Panc1 (cell line): ENCODE measurements around the gene HOXD9. TPM values are rescaled to one million over a fixed set of nuclear protein-coding genes. Genes with fewer than 3 reads are reported as not detected.

Source experiments
- ATAC-seq: fragments of 200-7000 bp; cut with Tn5 transposase; 2 replicates; pipeline ENCODE4 v1.9.1; 2020; ENCODE audit warnings: mild to moderate bottlenecking, moderate library complexity
- BruUV-seq: library from RNA; stranded (reverse); fragments of 400-500 nt; replicated peaks from 2 replicates; lab custom pipeline; 2021; lab: Mats Ljungman, UMichigan
- CTCF ChIA-PET: fragments of 300-600 bp; sonication (Branson Sonifier 250); formaldehyde crosslinking; loops from one replicate; lab custom pipeline; 2022; ENCODE audit warnings: antibody characterized with exemption; lab: Charles Lee
- POLR2A ChIA-PET: fragments of 300-600 bp; sonication (Branson Sonifier 250); formaldehyde crosslinking; loops from one replicate; lab custom pipeline; 2022; ENCODE audit warnings: antibody characterized with exemption; lab: Charles Lee
- DNase-seq: peaks from one replicate; pipeline ENCODE4 v3.0.0-alpha.2; 2010; ENCODE audit warnings: low read depth, low spot score
- H3K27ac ChIP-seq: 2 replicates; pipeline ENCODE4 v1.5.1; 2011; ENCODE audit warnings: mild to moderate bottlenecking, low read length, inconsistent platforms
- H3K27me3 ChIP-seq: fragments of 200-500 bp; sonication (Bioruptor generic); 2 replicates; pipeline ENCODE4 v1.6.0; 2014; ENCODE audit warnings: low read length, inconsistent platforms; ENCODE audit not compliant: control insufficient read depth, insufficient read depth
- H3K36me3 ChIP-seq: fragments of 200-500 bp; sonication (Bioruptor generic); 2 replicates; pipeline ENCODE4 v1.5.1; 2014; ENCODE audit warnings: inconsistent platforms, mild to moderate bottlenecking, low read length, moderate library complexity; ENCODE audit not compliant: control insufficient read depth, insufficient read depth
- H3K4me1 ChIP-seq: 2 replicates; pipeline ENCODE4 v1.5.1; 2011; ENCODE audit warnings: inconsistent platforms, mild to moderate bottlenecking, low read length, moderate library complexity; ENCODE audit not compliant: control insufficient read depth, insufficient read depth
- H3K4me3 ChIP-seq, 2 experiments: 2 replicates each; pipeline ENCODE4 v1.5.1; 2011 to 2012; ENCODE audit warnings: low read depth in 2 of 2, low read length in 2 of 2, mild to moderate bottlenecking in 2 of 2, inconsistent platforms in 1 of 2, moderate library complexity in 1 of 2
- H3K9me3 ChIP-seq: fragments of 200-500 bp; sonication (Bioruptor generic); 2 replicates; pipeline ENCODE4 v1.5.1; 2014; ENCODE audit warnings: low read depth, mild to moderate bottlenecking, inconsistent platforms, low read length, moderate library complexity; ENCODE audit not compliant: control insufficient read depth, insufficient read depth
- POLR2AphosphoS5 ChIP-seq: IDR thresholded peaks from 2 replicates; pipeline ENCODE4 v1.6.1; 2012; ENCODE audit warnings: mild to moderate bottlenecking, low read depth, low read length, moderate library complexity
- SIN3A ChIP-seq: IDR thresholded peaks from 2 replicates; pipeline ENCODE4 v1.6.1; 2012; ENCODE audit warnings: low read depth, mild to moderate bottlenecking, low read length, moderate library complexity, borderline replicate concordance; ENCODE audit not compliant: insufficient read depth
- TCF7L2 ChIP-seq: IDR thresholded peaks from 2 replicates; pipeline ENCODE4 v1.6.1; 2011; ENCODE audit warnings: mild to moderate bottlenecking, low read depth, low read length, inconsistent platforms
- in situ Hi-C: cut with HindIII; loops from 2 replicates; pipeline ENCODE4 v1.10.0; 2016; ENCODE audit warnings: low sequenced_read_pairs, low pct_unique_long_range_greater_than_20kb
- intact Hi-C: fragments of 100-400 bp; cut with micrococcal nuclease; formaldehyde crosslinking; loops from one replicate; pipeline ENCODE4 v1.10.0; 2022; ENCODE audit not compliant: unreplicated experiment
- total RNA-seq: library from RNA; stranded (reverse); gene quantifications from one replicate; pipeline ENCODE4 v1.2.1, GENCODE V29; 2021; ENCODE audit not compliant: unreplicated experiment
- TF ChIP-seq, protein P1 (sequence below), 2 experiments: IDR thresholded peaks; 2 replicates each; pipeline ENCODE4 v1.6.1; 2011 to 2012; ENCODE audit warnings: low read depth in 2 of 2, control low read depth in 1 of 2, low read length in 1 of 2, mild to moderate bottlenecking in 1 of 2, moderate library complexity in 1 of 2; ENCODE audit not compliant: insufficient read depth in 1 of 2
- TF ChIP-seq, protein P2 (sequence below): fragments of 450-650 bp; IDR thresholded peaks from 2 replicates; pipeline ENCODE4 v1.5.1; 2017; ENCODE audit warnings: mild to moderate bottlenecking

HOXD9 gene
- total RNA-seq, 1 experiment from 2014 or later = 0.15 TPM

DNA sequence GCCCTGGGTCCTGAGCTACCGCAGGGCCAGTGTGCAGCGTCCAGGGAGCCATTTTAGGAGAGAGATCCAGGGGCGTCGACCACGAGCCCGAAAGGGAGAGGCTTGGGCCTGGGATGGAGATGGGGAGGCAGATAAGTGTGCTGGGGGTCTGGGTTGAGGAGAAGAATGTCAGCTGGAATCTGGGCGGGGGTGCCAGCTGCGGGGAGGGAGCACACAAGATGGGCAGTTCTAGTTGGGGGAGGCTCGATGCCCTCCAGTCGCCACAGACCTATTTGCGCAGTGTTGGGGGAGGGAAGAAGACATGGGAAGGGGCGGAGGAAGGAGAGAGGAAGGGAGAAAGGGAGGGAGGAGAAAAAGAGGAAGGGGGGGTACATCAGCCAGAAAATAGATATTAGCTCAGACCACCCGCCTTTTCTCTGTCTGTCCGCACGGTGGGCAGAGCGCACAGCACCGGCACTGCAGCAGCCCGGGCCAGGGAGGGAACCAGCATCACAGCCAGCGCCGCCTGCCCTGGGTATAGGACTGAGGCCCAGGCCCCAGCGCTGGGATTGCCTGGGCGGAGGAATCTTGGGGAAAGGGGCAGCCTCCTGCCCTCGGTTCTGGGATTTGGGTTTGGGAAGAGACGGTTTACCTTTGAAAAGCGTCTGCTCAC is 17.3 kb upstream of the HOXD9 start:
- H3K27me3 ChIP-seq = 0 out of 2 replicates have a peak, but pooled peaks cover under 1% of the 10 kb centered on the region
- intact Hi-C loops = no loop called here
- peaks cover 5% of the 10 kb centered on the region for H3K4me1 ChIP-seq
- H3K4me3 ChIP-seq = no peak overlapping the region
- TF ChIP-seq SIN3A = no peak
- no peak for TF ChIP-seq POLR2AphosphoS5
- TF ChIP-seq, protein P1, sequence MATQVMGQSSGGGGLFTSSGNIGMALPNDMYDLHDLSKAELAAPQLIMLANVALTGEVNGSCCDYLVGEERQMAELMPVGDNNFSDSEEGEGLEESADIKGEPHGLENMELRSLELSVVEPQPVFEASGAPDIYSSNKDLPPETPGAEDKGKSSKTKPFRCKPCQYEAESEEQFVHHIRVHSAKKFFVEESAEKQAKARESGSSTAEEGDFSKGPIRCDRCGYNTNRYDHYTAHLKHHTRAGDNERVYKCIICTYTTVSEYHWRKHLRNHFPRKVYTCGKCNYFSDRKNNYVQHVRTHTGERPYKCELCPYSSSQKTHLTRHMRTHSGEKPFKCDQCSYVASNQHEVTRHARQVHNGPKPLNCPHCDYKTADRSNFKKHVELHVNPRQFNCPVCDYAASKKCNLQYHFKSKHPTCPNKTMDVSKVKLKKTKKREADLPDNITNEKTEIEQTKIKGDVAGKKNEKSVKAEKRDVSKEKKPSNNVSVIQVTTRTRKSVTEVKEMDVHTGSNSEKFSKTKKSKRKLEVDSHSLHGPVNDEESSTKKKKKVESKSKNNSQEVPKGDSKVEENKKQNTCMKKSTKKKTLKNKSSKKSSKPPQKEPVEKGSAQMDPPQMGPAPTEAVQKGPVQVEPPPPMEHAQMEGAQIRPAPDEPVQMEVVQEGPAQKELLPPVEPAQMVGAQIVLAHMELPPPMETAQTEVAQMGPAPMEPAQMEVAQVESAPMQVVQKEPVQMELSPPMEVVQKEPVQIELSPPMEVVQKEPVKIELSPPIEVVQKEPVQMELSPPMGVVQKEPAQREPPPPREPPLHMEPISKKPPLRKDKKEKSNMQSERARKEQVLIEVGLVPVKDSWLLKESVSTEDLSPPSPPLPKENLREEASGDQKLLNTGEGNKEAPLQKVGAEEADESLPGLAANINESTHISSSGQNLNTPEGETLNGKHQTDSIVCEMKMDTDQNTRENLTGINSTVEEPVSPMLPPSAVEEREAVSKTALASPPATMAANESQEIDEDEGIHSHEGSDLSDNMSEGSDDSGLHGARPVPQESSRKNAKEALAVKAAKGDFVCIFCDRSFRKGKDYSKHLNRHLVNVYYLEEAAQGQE (IDR thresholded peaks at IDR 0.05; ENCODE audit: insufficient read depth in 1 of 2, low read depth in 2 of 2, low read length in 1 of 2) = no peak
- TF ChIP-seq TCF7L2 = no peak
- TF ChIP-seq, protein P2, sequence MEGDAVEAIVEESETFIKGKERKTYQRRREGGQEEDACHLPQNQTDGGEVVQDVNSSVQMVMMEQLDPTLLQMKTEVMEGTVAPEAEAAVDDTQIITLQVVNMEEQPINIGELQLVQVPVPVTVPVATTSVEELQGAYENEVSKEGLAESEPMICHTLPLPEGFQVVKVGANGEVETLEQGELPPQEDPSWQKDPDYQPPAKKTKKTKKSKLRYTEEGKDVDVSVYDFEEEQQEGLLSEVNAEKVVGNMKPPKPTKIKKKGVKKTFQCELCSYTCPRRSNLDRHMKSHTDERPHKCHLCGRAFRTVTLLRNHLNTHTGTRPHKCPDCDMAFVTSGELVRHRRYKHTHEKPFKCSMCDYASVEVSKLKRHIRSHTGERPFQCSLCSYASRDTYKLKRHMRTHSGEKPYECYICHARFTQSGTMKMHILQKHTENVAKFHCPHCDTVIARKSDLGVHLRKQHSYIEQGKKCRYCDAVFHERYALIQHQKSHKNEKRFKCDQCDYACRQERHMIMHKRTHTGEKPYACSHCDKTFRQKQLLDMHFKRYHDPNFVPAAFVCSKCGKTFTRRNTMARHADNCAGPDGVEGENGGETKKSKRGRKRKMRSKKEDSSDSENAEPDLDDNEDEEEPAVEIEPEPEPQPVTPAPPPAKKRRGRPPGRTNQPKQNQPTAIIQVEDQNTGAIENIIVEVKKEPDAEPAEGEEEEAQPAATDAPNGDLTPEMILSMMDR = no peak
- POLR2A ChIA-PET = no interaction called here
- in situ Hi-C loops = no loop called here
- H3K9me3 ChIP-seq = no peaks in the 10 kb centered on the region
- ATAC-seq (no peak), DNase-seq (no peak)
- BruUV-seq = no TSS peak
- H3K27ac ChIP-seq = no peak overlapping the region
- CTCF ChIA-PET = no interaction called here
- H3K36me3 ChIP-seq = no peaks in the 10 kb centered on the region

DNA sequence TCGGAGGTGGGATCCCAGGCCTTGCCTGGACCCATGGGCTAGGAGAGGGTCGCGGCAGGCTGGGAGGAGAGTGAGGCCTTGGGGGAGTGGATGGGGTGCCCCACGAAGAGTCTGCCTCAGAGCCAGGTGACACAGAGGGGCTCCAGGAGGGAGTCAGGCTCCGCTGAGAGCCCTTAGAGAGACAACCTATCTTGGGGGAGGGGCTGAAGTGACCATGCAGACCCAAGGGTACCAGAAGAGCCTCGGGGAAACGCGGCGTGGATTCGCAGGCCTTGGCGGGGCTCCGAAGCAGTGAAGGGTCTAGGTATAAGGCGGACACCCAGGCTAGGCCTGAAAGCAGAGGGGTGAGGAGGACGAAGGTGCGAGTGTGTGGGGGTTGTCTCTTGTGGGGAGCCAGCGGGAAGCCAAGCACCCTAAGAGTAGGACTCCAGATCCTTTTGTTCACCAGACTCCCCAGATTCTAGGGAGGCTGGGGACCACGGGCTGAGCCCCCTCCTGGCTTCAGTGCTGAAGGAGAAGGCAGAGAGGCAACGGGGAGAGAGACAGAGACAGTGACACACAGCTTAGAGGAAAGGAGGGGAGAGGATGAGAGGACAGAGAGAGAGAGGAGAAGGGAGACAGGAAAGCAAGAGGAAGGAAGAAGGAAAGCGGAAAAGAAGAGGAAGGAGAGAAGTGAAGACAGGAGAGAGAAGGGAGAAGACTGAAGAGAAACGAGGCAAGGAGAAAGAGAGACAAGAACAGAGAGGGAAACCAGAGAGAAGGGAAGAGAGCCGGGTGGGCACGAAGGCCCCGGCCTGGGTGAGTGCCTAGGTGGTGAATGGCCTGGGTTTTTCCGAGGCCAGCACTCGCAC is 16.6 kb upstream of the HOXD9 start:
- BruUV-seq = no TSS peak
- 0 out of 2 replicates have a peak, but pooled peaks cover 3% of the 10 kb centered on the region for H3K27me3 ChIP-seq
- no peaks in the 10 kb centered on the region for H3K36me3 ChIP-seq
- peaks cover 5% of the 10 kb centered on the region for H3K4me1 ChIP-seq
- in situ Hi-C loops = no loop called here
- DNase-seq (no peak), ATAC-seq (peak; percentile 34; the same call in 1 of the 2 replicates)
- intact Hi-C loops = no loop called here
- TF ChIP-seq SIN3A (no peak), POLR2AphosphoS5 (no peak), TCF7L2 (no peak)
- TF ChIP-seq, protein P1 (IDR thresholded peaks at IDR 0.05; ENCODE audit: insufficient read depth in 1 of 2, low read depth in 2 of 2, low read length in 1 of 2) = no peak
- TF ChIP-seq, protein P2 = no peak
- ChIA-PET POLR2A (interaction anchor here (0.6 kb wide), 1 partner anchor 531 kb away, joined by 4 read pairs; no protein-coding TSS in a partner anchor), CTCF (interaction anchor here (0.7 to 0.8 kb wide), 2 partner anchors 33 to 546 kb away, joined by 3 read pairs; no protein-coding TSS in a partner anchor)
- H3K4me3 ChIP-seq = peak overlapping the region; percentile 41 to 43
- no peak overlapping the region for H3K27ac ChIP-seq
- H3K9me3 ChIP-seq = no peaks in the 10 kb centered on the region
